ENCODE measurements around the gene HSCB.
"Not testable (repeated sequence)": the region's sequence is repeated elsewhere in the genome, so short reads cannot be mapped to it uniquely, and the experiment has no call there.

The HSCB gene

GRCh38 chr22:28791841-28792490, 50.1 kb downstream of the HSCB start:
- no peak for DNase-seq

GRCh38 chr22:28792491-28793383, 50.9 kb downstream of the HSCB start:
- DNase-seq, result no peak

- no peak for DNase-seq
These were observed 52.2 kb downstream of the HSCB start for GRCh38 chr22:28793976-28794584.

GRCh38 chr22:28795071-28795693, 53.3 kb downstream of the HSCB start:
- no peak for DNase-seq

GRCh38 chr22:28795932-28796856, 54.4 kb downstream of the HSCB start:
- DNase-seq, result no peak

- DNase-seq, result peak; percentile 96
These were observed 57.2 kb downstream of the HSCB start for GRCh38 chr22:28798810-28799605.

GRCh38 chr22:28799606-28800307, 57.9 kb downstream of the HSCB start:
- DNase-seq, result peak; percentile 66

GRCh38 chr22:28800308-28801041, 58.6 kb downstream of the HSCB start, which contains the start of gene XBP1:
Gene XBP1 (minus strand): TSS chr22:28800569.
- DNase-seq, result peak; percentile 96

GRCh38 chr22:28801845-28802594, 60.2 kb downstream of the HSCB start:
- DNase-seq, result no peak

- no peak for DNase-seq
These were observed 60.8 kb downstream of the HSCB start for GRCh38 chr22:28802595-28803123.

- not testable (repeated sequence) for DNase-seq
These were observed 63.6 kb downstream of the HSCB start for GRCh38 chr22:28805426-28805825.

Data from fibroblast of skin of scalp (primary cell).